Cardiac muscle cell (in vitro differentiated cells and primary cell): ENCODE results near the gene SLC1A1. TPM values are rescaled to one million over a fixed set of nuclear protein-coding genes. Genes with fewer than 3 reads are reported as not detected.

Experiments
- DNase-seq, 2 donors: peaks; one replicate each; pipeline versions ENCODE4 v3.0.0 to v3.0.0-alpha.2; 2010 to 2017; ENCODE audit warnings: low read depth in 1 of 2, low spot score in 1 of 2
- H3K27ac ChIP-seq: fragments of 200-600 bp; sonication (generic); 2 replicates; pipeline ENCODE4 v1.5.1; 2016
- H3K27me3 ChIP-seq: fragments of 200-600 bp; sonication (generic); 2 replicates; pipeline ENCODE4 v1.6.0; 2016; ENCODE audit warnings: control low read depth
- H3K36me3 ChIP-seq: fragments of 200-600 bp; sonication (generic); 2 replicates; pipeline ENCODE4 v1.5.1; 2016; ENCODE audit warnings: control low read depth
- H3K4me1 ChIP-seq: fragments of 200-600 bp; sonication (generic); 2 replicates; pipeline ENCODE4 v1.8.1; 2017; ENCODE audit warnings: low read depth, mild to moderate bottlenecking, mixed run types
- H3K4me3 ChIP-seq: fragments of 200-600 bp; sonication (generic); 2 replicates; pipeline ENCODE4 v1.5.1; 2016; ENCODE audit warnings: mild to moderate bottlenecking
- H3K9me3 ChIP-seq: fragments of 200-600 bp; sonication (generic); 2 replicates; pipeline ENCODE4 v1.5.1; 2017; ENCODE audit warnings: low read depth, mild to moderate bottlenecking, control low read depth
- polyA plus RNA-seq: library from polyadenylated mRNA; unstranded; fragments of >200 nt; fragmentation: Nextera tagmentation; extraction: Ambion mirVana; gene quantifications from 2 replicates; pipeline ENCODE4 v1.2.1, GENCODE V29; 2016
- total RNA-seq: library from RNA; depleted of rRNA; stranded (reverse); fragments of >200 nt; gene quantifications from 2 replicates; pipeline ENCODE4 v1.2.3, GENCODE V29; 2016
- TF ChIP-seq, protein P1 (sequence below): IDR thresholded peaks from 2 replicates; pipeline ENCODE4 v1.5.1; 2012; ENCODE audit warnings: low read depth, mild to moderate bottlenecking, low read length

SLC1A1 gene
- total and polyA plus RNA-seq, 2 experiments from 2014 or later = 0.57 to 2.4 TPM

DNA sequence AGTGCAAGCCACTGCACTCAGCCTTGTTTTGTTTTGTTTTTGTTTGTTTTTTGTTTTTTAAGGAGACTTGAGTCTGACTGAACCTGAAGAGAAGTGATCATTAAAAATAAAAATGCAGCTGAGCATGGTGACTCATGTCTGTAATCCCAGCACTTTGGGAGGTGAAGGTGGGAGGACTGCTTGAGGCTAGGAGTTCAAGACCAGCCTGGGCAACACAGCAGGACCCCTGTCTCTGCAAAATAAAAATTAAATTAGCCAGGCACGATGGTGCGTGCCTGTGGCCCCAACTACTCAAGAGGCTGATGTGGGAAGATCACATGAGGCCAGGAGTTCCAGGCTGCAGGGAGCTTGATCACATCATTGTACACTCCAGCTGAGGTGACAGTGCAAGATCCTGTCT is 6.2 kb downstream of the SLC1A1 start:
- H3K27ac ChIP-seq = no peak overlapping the region
- no peaks in the 10 kb centered on the region for H3K9me3 ChIP-seq
- no peak overlapping the region for H3K4me3 ChIP-seq
- TF ChIP-seq, protein P1, sequence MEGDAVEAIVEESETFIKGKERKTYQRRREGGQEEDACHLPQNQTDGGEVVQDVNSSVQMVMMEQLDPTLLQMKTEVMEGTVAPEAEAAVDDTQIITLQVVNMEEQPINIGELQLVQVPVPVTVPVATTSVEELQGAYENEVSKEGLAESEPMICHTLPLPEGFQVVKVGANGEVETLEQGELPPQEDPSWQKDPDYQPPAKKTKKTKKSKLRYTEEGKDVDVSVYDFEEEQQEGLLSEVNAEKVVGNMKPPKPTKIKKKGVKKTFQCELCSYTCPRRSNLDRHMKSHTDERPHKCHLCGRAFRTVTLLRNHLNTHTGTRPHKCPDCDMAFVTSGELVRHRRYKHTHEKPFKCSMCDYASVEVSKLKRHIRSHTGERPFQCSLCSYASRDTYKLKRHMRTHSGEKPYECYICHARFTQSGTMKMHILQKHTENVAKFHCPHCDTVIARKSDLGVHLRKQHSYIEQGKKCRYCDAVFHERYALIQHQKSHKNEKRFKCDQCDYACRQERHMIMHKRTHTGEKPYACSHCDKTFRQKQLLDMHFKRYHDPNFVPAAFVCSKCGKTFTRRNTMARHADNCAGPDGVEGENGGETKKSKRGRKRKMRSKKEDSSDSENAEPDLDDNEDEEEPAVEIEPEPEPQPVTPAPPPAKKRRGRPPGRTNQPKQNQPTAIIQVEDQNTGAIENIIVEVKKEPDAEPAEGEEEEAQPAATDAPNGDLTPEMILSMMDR = no peak
- DNase-seq = no peak
- H3K4me1 ChIP-seq = no peaks in the 10 kb centered on the region
- no peaks in the 10 kb centered on the region for H3K36me3 ChIP-seq
- peaks cover 13% of the 10 kb centered on the region for H3K27me3 ChIP-seq

DNA sequence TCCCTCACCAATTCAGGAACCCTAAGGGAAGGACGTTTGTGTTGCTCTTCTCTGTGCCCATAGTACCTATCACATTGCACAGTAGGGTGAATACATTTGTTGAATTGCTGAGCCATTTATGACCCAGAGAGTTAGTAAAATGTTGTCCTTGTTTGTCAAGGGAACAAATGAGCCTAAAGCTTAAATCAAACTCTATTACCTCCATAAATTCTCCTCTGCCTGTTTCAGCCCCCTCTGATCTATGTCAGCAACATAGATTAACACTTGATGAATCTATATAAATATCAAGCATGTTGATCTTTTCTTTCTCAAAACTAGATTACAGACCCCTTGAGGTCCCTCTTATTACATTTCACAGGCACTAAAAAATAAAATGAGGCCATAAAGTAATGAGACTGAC is 7.1 kb downstream of the SLC1A1 start:
- DNase-seq = no peak
- Histone ChIP-seq H3K4me3 (no peak overlapping the region), H3K27ac (no peak overlapping the region), H3K36me3 (no peaks in the 10 kb centered on the region), H3K4me1 (no peaks in the 10 kb centered on the region), H3K27me3 (peaks cover 4% of the 10 kb centered on the region), H3K9me3 (no peaks in the 10 kb centered on the region)
- TF ChIP-seq, protein P1 = no peak

GRCh38 chr9:4497855-4498254 is 7.6 kb downstream of the SLC1A1 start:
- DNase-seq = no peak
- H3K4me1 ChIP-seq = no peaks in the 10 kb centered on the region
- TF ChIP-seq, protein P1 = no peak
- H3K36me3 ChIP-seq = no peaks in the 10 kb centered on the region
- H3K4me3 ChIP-seq = no peak overlapping the region
- no peak overlapping the region for H3K27ac ChIP-seq
- peaks cover 1% of the 10 kb centered on the region for H3K27me3 ChIP-seq
- H3K9me3 ChIP-seq = no peaks in the 10 kb centered on the region

DNA sequence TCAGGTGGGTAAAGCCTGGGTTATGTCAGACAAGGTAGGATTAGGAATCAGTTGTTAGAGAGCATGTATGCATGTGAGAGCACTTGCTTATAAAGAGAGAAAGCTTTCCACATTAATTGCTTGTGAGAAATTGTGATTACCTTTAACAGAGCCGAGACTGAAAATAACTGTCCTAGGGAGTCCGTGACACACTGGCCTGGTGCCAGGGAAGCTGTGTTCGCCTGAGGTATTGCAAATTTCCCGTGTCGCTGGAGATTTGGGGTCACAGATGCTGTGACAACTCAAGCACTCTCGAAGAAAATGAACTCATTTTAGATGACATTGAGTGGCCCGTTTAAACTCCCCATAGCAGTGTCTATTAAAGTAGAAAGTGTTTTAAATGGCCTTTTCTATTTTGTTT is 9.6 kb downstream of the SLC1A1 start:
- Histone ChIP-seq H3K4me3 (no peak overlapping the region), H3K27me3 (no peaks in the 10 kb centered on the region), H3K36me3 (no peaks in the 10 kb centered on the region), H3K27ac (no peak overlapping the region), H3K4me1 (no peaks in the 10 kb centered on the region), H3K9me3 (no peaks in the 10 kb centered on the region)
- TF ChIP-seq, protein P1 = no peak
- DNase-seq = peak in 1 of 2 donors; percentile 18

DNA sequence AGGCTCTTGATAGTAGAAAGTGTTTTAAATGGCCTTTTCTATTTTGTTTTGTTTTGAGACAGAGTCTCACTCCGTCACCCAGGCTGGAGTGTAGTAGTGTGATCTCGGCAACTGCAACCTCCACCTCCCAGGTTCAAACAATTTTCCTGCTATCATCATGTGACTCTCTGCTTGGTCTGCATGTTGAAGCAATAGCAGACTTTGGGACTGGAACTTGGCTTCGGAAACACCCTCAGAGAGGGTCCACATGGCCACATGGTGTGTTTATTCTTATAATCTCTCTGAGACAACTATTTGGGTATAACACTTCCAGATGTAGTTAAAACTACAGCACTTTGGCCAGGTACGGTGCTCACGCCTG is 10.9 kb downstream of the SLC1A1 start:
- no peak for DNase-seq
- TF ChIP-seq, protein P1 = no peak
- Histone ChIP-seq H3K4me3 (no peak overlapping the region), H3K36me3 (no peaks in the 10 kb centered on the region), H3K4me1 (no peaks in the 10 kb centered on the region), H3K27ac (no peak overlapping the region), H3K27me3 (no peaks in the 10 kb centered on the region), H3K9me3 (no peaks in the 10 kb centered on the region)

- DNase-seq = no peak
- TF ChIP-seq, protein P1 = no peak
- no peak overlapping the region for H3K4me3 ChIP-seq
- H3K27me3 ChIP-seq = no peaks in the 10 kb centered on the region
- H3K9me3 ChIP-seq = no peaks in the 10 kb centered on the region
- H3K27ac ChIP-seq = no peak overlapping the region
- H3K36me3 ChIP-seq = no peaks in the 10 kb centered on the region
- no peaks in the 10 kb centered on the region for H3K4me1 ChIP-seq
Observed at GRCh38 chr9:4502444-4502843, 12.2 kb downstream of the SLC1A1 start.
